T47D (cell line): ENCODE results near the gene HAUS5.

Source experiments
- DNase-seq, 2 experiments: peaks; one replicate each; pipeline versions ENCODE4 v3.0.0 to v3.0.0-alpha.2; 2011 to 2012; ENCODE audit warnings: low read depth in 1 of 2, low spot score in 1 of 2
- JUND ChIP-seq: IDR thresholded peaks from 2 replicates; pipeline ENCODE4 v1.6.1; 2012; ENCODE audit warnings: low read depth
- in situ Hi-C: cut with HindIII; loops from 2 replicates; pipeline ENCODE4 v1.10.0; 2016; ENCODE audit warnings: low sequenced_read_pairs, low pct_unique_long_range_greater_than_20kb

Gene HAUS5

GRCh38 chr19:35618857-35619256 lies 6.3 kb downstream of the HAUS5 start:
- no peak for DNase-seq
- TF ChIP-seq JUND: no peak
- in situ Hi-C loops: no loop called here

GRCh38 chr19:35619290-35619923 lies 6.9 kb downstream of the HAUS5 start:
- in situ Hi-C loops: no loop called here
- TF ChIP-seq JUND: no peak
- no peak for DNase-seq

- DNase-seq: no peak
- in situ Hi-C loops: no loop called here
- no peak for TF ChIP-seq JUND
These were observed 7.5 kb downstream of the HAUS5 start for GRCh38 chr19:35620001-35620400.

GRCh38 chr19:35621708-35622107 lies 9.2 kb downstream of the HAUS5 start:
- TF ChIP-seq JUND: no peak
- no peak for DNase-seq
- in situ Hi-C loops: no loop called here

GRCh38 chr19:35622750-35623149 lies 10.2 kb downstream of the HAUS5 start:
- TF ChIP-seq JUND: no peak
- in situ Hi-C loops: no loop called here
- no peak for DNase-seq

GRCh38 chr19:35623327-35624010 lies 10.9 kb downstream of the HAUS5 start:
- no peak for DNase-seq
- in situ Hi-C loops: no loop called here
- TF ChIP-seq JUND: no peak

GRCh38 chr19:35628264-35628564 lies 15.7 kb downstream of the HAUS5 start:
- in situ Hi-C loops: no loop called here
- TF ChIP-seq JUND: no peak
- DNase-seq: no peak

- TF ChIP-seq JUND: no peak
- in situ Hi-C loops: no loop called here
- peak; percentile 96 to 99 for DNase-seq
These were observed 16.2 kb downstream of the HAUS5 start, which contains the start of gene RBM42 for GRCh38 chr19:35628565-35629331. TSS of gene RBM42 (plus strand) at chr19:35629036. CDS start at chr19:35629154, 118 bp downstream.

- in situ Hi-C loops: no loop called here
- TF ChIP-seq JUND: no peak
- DNase-seq: no peak
These were observed 16.7 kb downstream of the HAUS5 start for GRCh38 chr19:35629332-35629633.

GRCh38 chr19:35633727-35634440 lies 21.3 kb downstream of the HAUS5 start:
- in situ Hi-C loops: no loop called here
- no peak for TF ChIP-seq JUND

GRCh38 chr19:35636651-35637050 lies 24.1 kb downstream of the HAUS5 start:
- no peak for TF ChIP-seq JUND
- in situ Hi-C loops: no loop called here

More at GRCh38 chr19:35633727-35634440, 21.3 kb downstream of the HAUS5 start:
- DNase-seq: no peak

GRCh38 chr19:35637165-35637564 lies 24.6 kb downstream of the HAUS5 start:
- in situ Hi-C loops: no loop called here
- TF ChIP-seq JUND: no peak
- no peak for DNase-seq

More at GRCh38 chr19:35636651-35637050, 24.1 kb downstream of the HAUS5 start:
- DNase-seq: no peak

- in situ Hi-C loops: no loop called here
- no peak for DNase-seq
- no peak for TF ChIP-seq JUND
These were observed 26.7 kb downstream of the HAUS5 start for GRCh38 chr19:35639321-35639639.
